GM20000 (cell line): ENCODE measurements around the gene XIRP1.

ENCODE experiments used
- DNase-seq: peaks from one replicate; pipeline ENCODE4 v3.0.0; 2012; ENCODE audit warnings: low spot score
- CTCF ChIP-seq: IDR thresholded peaks from 2 replicates; pipeline ENCODE4 v1.5.1; 2012; ENCODE audit warnings: mild to moderate bottlenecking, control low read depth; ENCODE audit errors: extremely low read depth, missing control alignments

XIRP1 gene

GRCh38 chr3:39189150-39189958 is 3.0 kb downstream of the XIRP1 start:
- DNase-seq, result peak; percentile 11
- TF ChIP-seq CTCF, result no peak

GRCh38 chr3:39188271-39189149 is 3.9 kb downstream of the XIRP1 start:
- no peak for DNase-seq
- TF ChIP-seq CTCF, result no peak

GRCh38 chr3:39187372-39188155 is 4.8 kb downstream of the XIRP1 start:
- no peak for TF ChIP-seq CTCF
- DNase-seq, result no peak

GRCh38 chr3:39186692-39187151 is 5.7 kb downstream of the XIRP1 start:
- TF ChIP-seq CTCF, result no peak
- DNase-seq, result peak; percentile 10

- peak; percentile 7 for DNase-seq
- TF ChIP-seq CTCF, result no peak
Measured at GRCh38 chr3:39185959-39186691, 6.3 kb downstream of the XIRP1 start.

GRCh38 chr3:39185326-39185958 is 7.0 kb downstream of the XIRP1 start:
- no peak for TF ChIP-seq CTCF
- DNase-seq, result no peak
